Ramos (cell line): ENCODE measurements around the gene PGC.

ENCODE experiments used
- in situ Hi-C: fragments of 300-500 bp; cut with MboI; formaldehyde crosslinking; loops from one replicate; pipeline ENCODE4 v1.14.3; 2022; ENCODE audit warnings: low sequenced_read_pairs; ENCODE audit not compliant: unreplicated experiment

PGC gene

DNA sequence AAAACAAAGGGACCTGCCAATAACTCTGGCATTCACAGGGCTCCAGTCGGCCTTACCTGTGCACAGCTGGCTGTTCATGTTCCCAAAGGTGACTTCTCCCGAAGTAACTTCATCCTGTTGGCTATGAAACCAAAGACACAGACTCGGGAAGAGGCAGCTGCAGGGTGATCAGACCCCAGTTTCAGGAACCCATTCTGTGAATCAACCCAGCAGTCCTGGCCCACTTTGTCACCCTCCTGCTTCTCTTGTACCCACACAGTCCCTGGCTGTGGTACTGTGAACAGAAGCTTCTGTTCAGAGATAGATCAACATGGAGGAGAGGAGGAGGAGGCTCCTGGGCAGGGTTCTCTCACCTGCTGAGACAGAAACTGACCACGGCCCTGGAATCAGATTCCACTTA lies 8.7 kb upstream of the PGC start:
- in situ Hi-C loops = no loop called here

GRCh38 chr6:41750374-41750773 lies 3.2 kb upstream of the PGC start:
- in situ Hi-C loops = no loop called here

- in situ Hi-C loops = no loop called here
Observed at GRCh38 chr6:41748542-41748941, 1.3 kb upstream of the PGC start.

GRCh38 chr6:41748102-41748477 lies 893 bp upstream of the PGC start:
- in situ Hi-C loops = no loop called here

DNA sequence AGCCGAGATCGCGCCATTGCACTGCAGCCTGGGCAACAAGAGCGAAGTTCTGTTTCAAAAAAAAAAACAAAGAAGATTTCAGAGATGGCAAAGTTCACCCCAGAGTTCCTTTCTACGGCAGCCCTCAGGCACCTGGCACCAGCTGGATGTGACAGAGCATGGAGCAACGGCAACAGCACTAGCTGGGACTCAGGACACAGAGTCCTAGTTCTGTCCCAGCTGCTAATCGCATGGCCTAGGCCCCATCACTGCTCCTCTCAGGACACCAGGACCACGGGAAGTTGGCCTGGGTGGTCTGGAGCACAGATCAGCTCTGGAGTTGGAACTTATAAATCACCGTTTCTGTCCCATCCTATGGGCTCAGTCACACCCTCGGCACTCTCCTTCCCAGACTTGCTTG lies 1.1 kb downstream of the PGC start:
- in situ Hi-C loops = no loop called here

GRCh38 chr6:41744236-41744787 lies 2.9 kb downstream of the PGC start:
- in situ Hi-C loops = no loop called here

GRCh38 chr6:41743406-41744235 lies 3.6 kb downstream of the PGC start:
- in situ Hi-C loops = no loop called here

DNA sequence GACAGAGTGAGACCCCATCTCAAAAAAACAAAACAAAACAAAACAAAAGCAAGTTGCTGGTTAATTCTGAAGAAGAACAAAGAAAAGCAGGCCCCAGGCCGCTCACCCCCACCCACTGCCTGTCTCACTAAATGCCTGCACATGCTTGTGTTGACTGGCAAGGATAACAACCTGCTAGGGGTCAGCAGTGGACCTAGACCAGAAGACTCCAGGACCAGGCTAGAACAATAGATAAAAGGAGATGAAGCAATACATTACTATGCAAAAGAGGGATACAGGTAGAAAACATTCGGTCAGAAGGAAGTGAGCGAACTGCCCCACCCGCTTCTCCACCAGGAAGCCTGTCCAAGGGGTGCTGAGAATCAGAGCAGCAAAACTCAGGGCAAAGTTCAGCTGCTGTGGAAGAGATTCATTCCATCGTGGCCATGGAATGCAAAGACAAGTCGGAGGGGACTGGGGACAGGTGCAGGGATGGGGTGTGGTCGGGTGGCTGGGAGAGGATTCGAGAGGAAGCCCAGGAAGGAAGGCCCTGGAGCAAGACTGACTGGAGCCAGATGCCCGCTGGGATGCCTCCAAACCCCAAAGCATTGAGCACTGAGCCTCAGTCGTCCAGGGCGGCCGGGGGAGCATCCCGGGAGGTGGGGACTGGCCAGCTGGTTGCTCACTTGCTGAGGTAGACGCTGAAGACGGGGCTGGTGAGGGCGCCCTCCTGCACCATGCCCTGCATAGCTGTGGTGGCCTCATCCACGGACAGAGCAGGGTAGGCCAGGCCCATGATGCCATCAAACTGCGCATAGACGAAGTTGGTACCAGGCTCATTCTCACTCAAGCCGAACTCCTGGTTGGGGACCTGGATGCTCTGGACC lies 5.3 kb downstream of the PGC start:
- in situ Hi-C loops = no loop called here

DNA sequence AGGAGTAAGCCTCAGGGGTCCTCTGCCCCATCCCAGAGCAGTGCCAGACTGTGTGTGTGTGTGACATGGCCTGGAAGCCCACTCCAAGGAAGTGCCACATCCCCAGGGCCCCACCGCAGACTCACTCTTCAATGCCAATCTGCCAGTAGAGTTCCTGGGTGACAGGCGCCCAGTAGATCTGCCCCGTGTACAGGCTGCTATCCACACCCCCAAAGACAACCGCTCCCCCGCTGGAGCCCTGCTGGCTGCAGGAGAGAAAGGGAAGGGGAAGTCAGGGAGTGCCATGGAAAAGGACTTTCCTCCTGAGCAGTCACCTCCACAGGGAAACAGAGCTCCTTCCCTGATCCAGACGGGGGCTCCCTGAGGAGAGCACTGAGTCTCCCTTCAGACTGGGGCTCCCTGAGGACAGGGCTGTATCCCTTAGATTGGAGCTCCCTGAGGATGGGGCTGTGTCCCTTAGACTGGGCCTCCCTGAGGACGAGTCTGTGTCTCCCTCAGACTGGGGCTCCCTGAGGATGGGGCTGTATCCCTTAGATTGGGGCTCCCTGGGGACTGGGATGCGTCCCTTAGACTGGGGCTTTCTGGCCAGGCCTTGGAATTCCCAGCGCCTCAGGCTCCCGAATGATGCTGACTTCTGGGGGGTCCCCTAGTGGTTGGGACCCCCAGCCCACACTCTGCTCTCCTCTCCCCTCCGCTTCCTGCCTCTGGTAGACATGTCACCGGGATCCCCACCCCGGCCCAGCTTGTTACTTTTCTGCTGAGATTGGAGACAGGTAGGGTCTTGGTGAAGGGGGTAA lies 6.6 kb downstream of the PGC start:
- in situ Hi-C loops = no loop called here

DNA sequence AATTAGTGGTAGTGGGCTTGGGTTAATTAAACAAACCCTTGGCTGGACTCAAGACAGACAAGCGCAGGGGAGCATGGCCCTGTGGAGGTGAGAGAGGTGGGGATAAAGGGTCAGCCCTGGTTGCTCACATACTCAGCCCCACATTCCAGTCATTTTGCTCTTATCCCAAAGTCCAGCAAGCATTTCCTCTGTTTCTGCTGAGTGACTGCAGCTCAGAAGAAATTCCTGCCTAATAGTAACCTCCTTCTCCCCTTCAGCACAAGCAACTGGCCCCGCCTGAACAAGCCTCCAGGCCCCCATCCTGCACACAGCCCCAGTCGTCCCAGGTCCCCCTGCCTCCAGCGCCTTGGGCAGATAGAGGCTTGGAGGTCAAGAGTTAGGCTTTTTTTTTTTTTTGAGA lies 8.2 kb downstream of the PGC start:
- in situ Hi-C loops = no loop called here

DNA sequence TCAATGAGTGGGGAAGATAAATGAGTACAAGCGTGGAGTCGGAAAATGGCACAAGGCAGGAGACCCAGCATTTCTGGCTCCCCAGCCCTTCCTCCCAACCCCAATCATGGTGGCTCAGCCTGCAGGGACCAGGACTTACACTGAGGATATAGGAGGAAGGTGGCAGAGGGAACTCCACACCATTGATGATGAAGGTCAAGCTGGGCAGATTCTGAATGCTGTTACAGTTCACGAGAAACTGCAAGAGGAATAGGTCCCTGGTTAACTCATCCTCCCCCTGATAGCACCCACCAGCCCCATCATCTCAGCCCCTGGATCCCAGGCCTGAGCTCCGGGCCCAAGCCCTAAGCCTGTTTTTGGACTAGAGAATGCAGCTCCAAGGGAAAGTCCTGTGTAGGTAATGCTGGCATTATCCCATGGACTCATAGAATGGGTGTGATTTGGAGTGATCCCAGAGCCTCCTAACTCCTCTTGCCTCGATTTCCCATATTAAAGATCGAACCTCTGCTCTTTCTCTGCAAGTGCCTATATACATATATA lies 9.5 kb downstream of the PGC start:
- in situ Hi-C loops = no loop called here

DNA sequence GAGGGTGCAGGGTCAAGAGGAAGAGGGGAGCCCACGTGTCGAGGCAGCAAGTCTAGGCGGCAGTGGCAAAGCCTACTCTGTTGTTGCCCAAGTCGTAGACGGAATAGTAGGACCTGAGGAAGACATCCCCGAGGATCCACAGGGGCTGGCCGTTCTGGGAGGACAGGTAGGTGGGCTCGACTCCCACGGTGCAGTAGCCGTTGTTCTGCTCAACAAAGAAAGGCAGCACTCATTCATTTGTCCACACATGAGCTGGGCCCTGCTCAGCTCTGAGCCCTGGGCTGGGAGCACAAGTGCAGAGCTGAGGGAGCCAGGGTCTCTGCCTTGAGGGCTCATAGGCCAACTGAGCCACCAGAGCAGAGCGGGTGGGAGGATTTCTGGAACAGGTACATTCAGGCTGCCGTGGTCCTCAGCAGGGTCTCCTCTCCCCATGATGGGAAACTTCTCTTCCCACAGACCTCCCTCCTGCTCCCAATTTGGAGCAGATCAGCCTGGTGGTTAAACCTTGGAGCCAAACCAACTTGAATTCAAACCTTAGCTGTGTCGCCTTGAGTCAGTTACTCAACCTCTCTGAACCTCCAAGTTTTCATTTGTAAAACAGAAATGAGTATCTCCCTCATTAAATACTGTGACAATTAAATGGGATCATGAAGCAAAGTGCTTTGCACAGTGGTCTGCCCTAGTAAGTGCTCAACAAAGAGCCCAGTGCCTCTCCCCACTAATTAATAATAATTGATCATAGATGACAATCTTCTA lies 10.2 kb downstream of the PGC start:
- in situ Hi-C loops = no loop called here

GRCh38 chr6:41736186-41736733 lies 10.9 kb downstream of the PGC start:
- in situ Hi-C loops = no loop called here

DNA sequence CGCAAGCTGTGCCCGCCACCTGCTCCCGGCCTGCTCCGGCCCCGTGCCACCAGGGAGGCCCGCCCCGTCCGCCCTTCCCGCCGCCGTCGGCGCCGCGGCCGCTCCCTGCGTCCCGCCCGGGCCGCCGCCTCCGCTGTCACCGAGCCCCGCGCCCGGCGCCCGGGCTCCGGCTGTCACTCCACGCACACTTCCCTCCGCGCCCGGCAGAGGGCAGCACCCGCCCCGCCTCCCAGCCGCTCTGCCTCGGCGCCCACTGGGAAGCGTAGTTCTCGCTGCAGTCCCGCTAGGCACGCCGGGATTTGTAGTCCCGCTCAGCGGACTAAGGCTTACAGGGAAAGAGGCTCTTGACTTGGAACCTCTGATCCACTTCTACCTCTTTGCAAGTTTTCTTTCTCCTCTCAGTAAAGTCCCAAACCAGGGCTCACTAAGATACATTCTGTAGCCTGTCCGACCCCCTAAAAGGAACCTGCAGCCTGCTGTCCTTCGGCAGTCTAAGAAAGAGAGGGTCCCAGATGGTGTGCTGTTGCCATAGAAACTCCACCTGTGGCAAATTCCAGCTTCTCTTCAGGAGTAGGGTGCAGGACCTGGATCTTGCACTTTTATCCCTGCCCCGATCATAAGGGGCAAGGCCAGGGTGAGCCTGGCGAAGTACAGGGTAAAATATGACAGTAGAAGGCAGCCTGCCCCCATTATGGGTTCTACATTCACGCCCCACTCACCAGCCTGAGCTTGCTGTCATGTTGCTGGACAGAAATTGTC lies 11.6 kb downstream of the PGC start, which contains the start of gene TFEB:
Gene TFEB (minus strand): TSS at position 182 of the 759 bp plus-strand sequence. CDS start 44,395 bp downstream, outside the sequence.
- in situ Hi-C loops = no loop called here

GRCh38 chr6:41734666-41735426 lies 12.4 kb downstream of the PGC start:
- in situ Hi-C loops = no loop called here

DNA sequence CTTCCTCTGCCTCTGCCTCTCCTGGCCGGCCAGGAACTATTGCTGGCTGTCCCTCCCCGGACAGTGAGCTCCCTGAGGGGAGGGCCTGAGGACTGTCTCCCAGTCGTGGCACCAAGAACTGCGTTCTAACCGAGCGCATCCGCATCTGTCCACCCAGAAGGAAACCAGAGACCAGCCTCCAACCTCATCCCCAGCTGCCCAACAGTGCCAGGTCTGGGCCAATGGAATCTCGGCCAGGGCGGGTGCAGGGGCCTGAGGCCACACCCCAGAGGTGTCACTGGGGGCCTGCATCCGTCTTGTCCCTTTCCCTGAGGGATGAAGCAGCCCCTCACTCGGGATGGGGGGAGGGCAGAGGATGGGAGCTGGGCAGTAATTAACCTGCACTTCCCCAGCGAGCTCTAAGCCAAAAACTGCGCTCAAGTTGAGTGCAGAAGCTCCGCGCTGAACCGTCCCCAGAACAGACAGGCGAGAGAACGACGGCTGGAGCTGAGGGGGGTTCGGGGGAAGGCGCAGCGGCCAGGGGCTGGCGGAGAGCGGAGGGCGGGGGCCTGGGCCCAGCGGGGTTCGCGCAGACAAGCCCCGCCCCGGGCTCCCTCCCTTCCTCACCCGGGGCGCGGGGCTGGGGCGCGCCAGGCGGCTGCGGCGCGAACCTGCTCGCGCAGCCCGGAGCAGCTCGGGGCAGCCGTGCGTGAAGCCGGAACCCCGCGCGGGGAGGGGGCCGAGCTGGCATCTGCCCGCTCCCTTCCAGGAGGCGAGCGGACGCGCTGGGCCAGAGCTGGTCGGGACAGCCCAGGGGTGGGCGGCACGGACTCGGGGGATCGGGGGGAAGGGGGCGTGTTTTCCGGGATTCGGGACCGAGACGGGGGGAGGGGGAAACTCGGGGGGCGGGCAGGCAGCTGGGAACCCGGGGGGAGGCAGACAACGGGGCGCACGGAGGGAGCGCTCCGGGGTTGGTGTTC lies 13.2 kb downstream of the PGC start:
- in situ Hi-C loops = no loop called here

- in situ Hi-C loops = no loop called here
Observed at GRCh38 chr6:41733360-41733706, 13.9 kb downstream of the PGC start.
